Medulla oblongata (tissue), 1 donor: ENCODE data around the gene PIP5K1C.

ENCODE experiments used
- DNase-seq: peaks from one replicate; pipeline ENCODE4 v3.0.0-alpha.2; 2015; ENCODE audit errors: extremely low spot score

The PIP5K1C gene

GRCh38 chr19:3721887-3722442 is 21.7 kb upstream of the PIP5K1C start:
- DNase-seq = no peak

GRCh38 chr19:3721131-3721886 is 21.0 kb upstream of the PIP5K1C start:
- DNase-seq = peak; percentile 43

- DNase-seq = no peak
Measured at GRCh38 chr19:3720349-3720917, 20.2 kb upstream of the PIP5K1C start.

GRCh38 chr19:3719868-3720267 is 19.6 kb upstream of the PIP5K1C start:
- DNase-seq = no peak

GRCh38 chr19:3716147-3716668 is 15.9 kb upstream of the PIP5K1C start:
- DNase-seq = no peak

- DNase-seq = no peak
Measured at GRCh38 chr19:3712663-3713611, 12.7 kb upstream of the PIP5K1C start.

- peak; percentile 81 for DNase-seq
Measured at GRCh38 chr19:3710265-3710812, 10.1 kb upstream of the PIP5K1C start.

GRCh38 chr19:3708207-3708931 is 8.1 kb upstream of the PIP5K1C start, which contains the start of gene TJP3:
Gene TJP3 (plus strand): TSS chr19:3708384. CDS start chr19:3728433, 20,049 bp downstream.
- DNase-seq = no peak

GRCh38 chr19:3707868-3708206 is 7.6 kb upstream of the PIP5K1C start:
- no peak for DNase-seq

- DNase-seq = no peak
Measured at GRCh38 chr19:3701200-3701599, 932 bp upstream of the PIP5K1C start.

- DNase-seq = no peak
Measured at GRCh38 chr19:3699741-3700241, 477 bp downstream of the PIP5K1C start.

- DNase-seq = peak; percentile 69
Measured at GRCh38 chr19:3698974-3699740, 1.1 kb downstream of the PIP5K1C start.

- DNase-seq = no peak
Measured at GRCh38 chr19:3698386-3698950, 1.8 kb downstream of the PIP5K1C start.

- DNase-seq = no peak
Measured at GRCh38 chr19:3697671-3698385, 2.4 kb downstream of the PIP5K1C start.

- no peak for DNase-seq
Measured at GRCh38 chr19:3697094-3697493, 3.2 kb downstream of the PIP5K1C start.

GRCh38 chr19:3696660-3696995 is 3.6 kb downstream of the PIP5K1C start:
- no peak for DNase-seq

GRCh38 chr19:3695986-3696659 is 4.1 kb downstream of the PIP5K1C start:
- DNase-seq = no peak

- DNase-seq = no peak
Measured at GRCh38 chr19:3695124-3695733, 5.0 kb downstream of the PIP5K1C start.
